G401 (cell line): Measurements from ENCODE around the gene SLC7A10. TPM values are rescaled to one million over a fixed set of nuclear protein-coding genes. Genes with fewer than 3 reads are reported as not detected.

Experiments used
- DNase-seq: peaks from one replicate; pipeline ENCODE4 v3.0.0-alpha.2; 2015; ENCODE audit warnings: low spot score
- in situ Hi-C: cut with HindIII; loops from 2 replicates; pipeline ENCODE4 v1.10.0; 2016; ENCODE audit warnings: low sequenced_read_pairs, mixed read lengths
- total RNA-seq: library from RNA; depleted of rRNA; stranded (reverse); fragments of >200 nt; shearing (Covaris generic); gene quantifications from 2 replicates; pipeline ENCODE4 v1.2.3, GENCODE V29; 2014

Gene SLC7A10
- total RNA-seq, 1 experiment from 2014 or later: not detected

GRCh38 chr19:33207040-33207620 lies 18.5 kb downstream of the SLC7A10 start:
- no peak for DNase-seq
- in situ Hi-C loops: no loop called here

GRCh38 chr19:33206261-33207039 lies 19.2 kb downstream of the SLC7A10 start:
- in situ Hi-C loops: no loop called here
- DNase-seq: no peak

- in situ Hi-C loops: no loop called here
- DNase-seq: no peak
Observed at GRCh38 chr19:33205531-33206260, 20.0 kb downstream of the SLC7A10 start.

GRCh38 chr19:33205110-33205509 lies 20.5 kb downstream of the SLC7A10 start:
- in situ Hi-C loops: no loop called here

GRCh38 chr19:33204136-33204973 lies 21.3 kb downstream of the SLC7A10 start:
- DNase-seq: no peak
- in situ Hi-C loops: no loop called here

More at GRCh38 chr19:33205110-33205509, 20.5 kb downstream of the SLC7A10 start:
- DNase-seq: no peak

GRCh38 chr19:33203529-33203928 lies 22.1 kb downstream of the SLC7A10 start:
- no peak for DNase-seq
- in situ Hi-C loops: no loop called here

- in situ Hi-C loops: no loop called here
- DNase-seq: no peak
Observed at GRCh38 chr19:33202546-33203507, 22.8 kb downstream of the SLC7A10 start.

GRCh38 chr19:33201886-33202545 lies 23.6 kb downstream of the SLC7A10 start:
- in situ Hi-C loops: no loop called here
- no peak for DNase-seq

GRCh38 chr19:33201473-33201872 lies 24.2 kb downstream of the SLC7A10 start:
- in situ Hi-C loops: no loop called here
- no peak for DNase-seq

GRCh38 chr19:33199441-33200265 lies 26.0 kb downstream of the SLC7A10 start:
- in situ Hi-C loops: no loop called here
- no peak for DNase-seq

- in situ Hi-C loops: no loop called here
- DNase-seq: no peak
Observed at GRCh38 chr19:33198169-33198568, 27.5 kb downstream of the SLC7A10 start.

- in situ Hi-C loops: no loop called here
- no peak for DNase-seq
Observed at GRCh38 chr19:33197591-33198000, 28.1 kb downstream of the SLC7A10 start.

GRCh38 chr19:33196446-33197193 lies 29.0 kb downstream of the SLC7A10 start:
- in situ Hi-C loops: no loop called here
- DNase-seq: no peak

- in situ Hi-C loops: no loop called here
Observed at GRCh38 chr19:33195645-33196347, 29.9 kb downstream of the SLC7A10 start.

GRCh38 chr19:33194886-33195644 lies 30.6 kb downstream of the SLC7A10 start:
- in situ Hi-C loops: no loop called here
- peak; percentile 38 for DNase-seq

More at GRCh38 chr19:33195645-33196347, 29.9 kb downstream of the SLC7A10 start:
- no peak for DNase-seq
